ENCODE results near the gene POU2F1.
A peak's percentile ranks its signal among the peaks of the same experiment; 100 is the strongest.

The POU2F1 gene

DNA sequence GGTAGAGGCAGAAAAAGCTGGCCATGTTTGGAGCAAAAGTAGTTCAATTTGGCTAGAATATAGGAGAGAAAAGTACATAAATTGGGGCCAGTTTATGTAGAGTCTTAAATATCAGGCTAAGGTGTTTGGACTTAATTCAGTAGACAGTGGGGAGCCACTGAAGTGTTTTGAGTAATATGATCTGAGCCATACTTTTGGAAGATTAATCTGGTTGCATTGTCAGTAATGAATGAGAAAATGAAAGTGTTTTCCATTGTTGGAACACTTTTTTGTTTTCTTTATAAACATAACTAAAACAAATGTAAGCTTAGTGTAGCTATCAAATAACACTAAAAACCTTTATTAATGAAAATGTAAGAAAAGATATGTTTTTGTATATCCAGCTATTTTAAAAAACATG lies 42.1 kb downstream of the POU2F1 start:
- Mint-ChIP-seq H3K4me3 (no peak overlapping the region), H3K9me3 (no peaks in the 10 kb centered on the region), H3K36me3 (ENCODE audit: low read depth) (no peaks in the 10 kb centered on the region), H3K27me3 (ENCODE audit: low read depth) (no peaks in the 10 kb centered on the region), H3K27ac (no peak overlapping the region), H3K4me1 (peaks cover 10% of the 10 kb centered on the region)
- TF ChIP-seq, protein P1, sequence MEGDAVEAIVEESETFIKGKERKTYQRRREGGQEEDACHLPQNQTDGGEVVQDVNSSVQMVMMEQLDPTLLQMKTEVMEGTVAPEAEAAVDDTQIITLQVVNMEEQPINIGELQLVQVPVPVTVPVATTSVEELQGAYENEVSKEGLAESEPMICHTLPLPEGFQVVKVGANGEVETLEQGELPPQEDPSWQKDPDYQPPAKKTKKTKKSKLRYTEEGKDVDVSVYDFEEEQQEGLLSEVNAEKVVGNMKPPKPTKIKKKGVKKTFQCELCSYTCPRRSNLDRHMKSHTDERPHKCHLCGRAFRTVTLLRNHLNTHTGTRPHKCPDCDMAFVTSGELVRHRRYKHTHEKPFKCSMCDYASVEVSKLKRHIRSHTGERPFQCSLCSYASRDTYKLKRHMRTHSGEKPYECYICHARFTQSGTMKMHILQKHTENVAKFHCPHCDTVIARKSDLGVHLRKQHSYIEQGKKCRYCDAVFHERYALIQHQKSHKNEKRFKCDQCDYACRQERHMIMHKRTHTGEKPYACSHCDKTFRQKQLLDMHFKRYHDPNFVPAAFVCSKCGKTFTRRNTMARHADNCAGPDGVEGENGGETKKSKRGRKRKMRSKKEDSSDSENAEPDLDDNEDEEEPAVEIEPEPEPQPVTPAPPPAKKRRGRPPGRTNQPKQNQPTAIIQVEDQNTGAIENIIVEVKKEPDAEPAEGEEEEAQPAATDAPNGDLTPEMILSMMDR (IDR thresholded peaks at IDR 0.05; ENCODE audit: unreplicated experiment in 3 of 3), result no peak

DNA sequence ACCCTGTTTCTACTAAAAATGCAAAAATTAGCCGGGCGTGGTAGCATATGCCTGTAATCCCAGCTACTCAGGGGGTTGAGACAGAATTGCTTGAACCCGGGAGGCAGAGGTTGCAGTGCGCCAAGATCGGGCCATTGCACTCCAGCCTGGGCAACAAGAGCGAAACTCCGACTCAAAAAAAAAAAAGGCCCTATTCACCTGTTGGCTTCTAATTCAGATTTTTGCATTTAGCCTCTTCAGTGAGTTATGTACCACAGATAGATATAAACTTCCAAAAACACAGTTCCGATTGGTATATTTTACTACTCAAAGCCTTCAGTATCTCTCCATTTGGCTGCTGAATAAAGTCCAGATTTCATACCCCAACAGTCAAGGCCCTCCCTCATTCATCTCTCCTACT lies 42.7 kb downstream of the POU2F1 start:
- TF ChIP-seq, protein P1 (IDR thresholded peaks at IDR 0.05; ENCODE audit: unreplicated experiment in 3 of 3), result no peak
- Mint-ChIP-seq H3K27ac (no peak overlapping the region), H3K4me1 (peaks cover 11% of the 10 kb centered on the region), H3K4me3 (no peak overlapping the region), H3K9me3 (no peaks in the 10 kb centered on the region), H3K36me3 (ENCODE audit: low read depth) (no peaks in the 10 kb centered on the region), H3K27me3 (ENCODE audit: low read depth) (no peaks in the 10 kb centered on the region)

DNA sequence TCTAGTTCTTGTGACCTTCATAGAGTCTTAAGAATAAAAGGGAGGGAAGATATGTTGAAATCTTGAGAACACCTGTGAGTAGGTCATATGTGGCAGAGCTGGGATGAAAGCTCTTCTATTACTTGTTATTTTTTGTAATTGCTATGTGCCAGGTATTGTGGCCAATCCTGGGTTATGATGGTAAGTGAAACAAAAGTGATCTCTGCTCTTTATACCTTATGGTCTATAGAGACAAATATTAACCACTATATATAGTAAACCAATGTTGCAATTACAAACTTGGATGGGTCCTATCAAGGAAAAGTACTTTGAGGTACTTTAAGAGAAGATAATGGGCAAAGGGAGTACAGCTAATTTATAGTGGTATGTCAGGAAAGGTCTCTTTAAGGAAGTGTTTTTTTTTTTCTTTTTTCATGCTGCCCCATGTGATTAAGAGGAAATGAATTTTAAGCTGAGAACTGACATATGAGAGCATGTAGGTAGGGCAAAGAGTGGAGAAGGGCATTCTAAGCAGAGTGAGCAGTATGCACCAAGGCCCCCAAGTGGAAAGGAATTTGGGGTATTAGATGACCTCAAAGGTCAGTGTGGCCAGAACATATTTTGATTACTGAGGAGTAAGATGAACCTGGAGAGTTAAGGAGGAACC lies 43.3 kb downstream of the POU2F1 start:
- Mint-ChIP-seq H3K27me3 (ENCODE audit: low read depth) (no peaks in the 10 kb centered on the region), H3K27ac (no peak overlapping the region), H3K9me3 (no peaks in the 10 kb centered on the region), H3K36me3 (ENCODE audit: low read depth) (no peaks in the 10 kb centered on the region), H3K4me1 (peaks cover 15% of the 10 kb centered on the region), H3K4me3 (no peak overlapping the region)
- TF ChIP-seq, protein P1 (IDR thresholded peaks at IDR 0.05; ENCODE audit: unreplicated experiment in 3 of 3), result no peak

DNA sequence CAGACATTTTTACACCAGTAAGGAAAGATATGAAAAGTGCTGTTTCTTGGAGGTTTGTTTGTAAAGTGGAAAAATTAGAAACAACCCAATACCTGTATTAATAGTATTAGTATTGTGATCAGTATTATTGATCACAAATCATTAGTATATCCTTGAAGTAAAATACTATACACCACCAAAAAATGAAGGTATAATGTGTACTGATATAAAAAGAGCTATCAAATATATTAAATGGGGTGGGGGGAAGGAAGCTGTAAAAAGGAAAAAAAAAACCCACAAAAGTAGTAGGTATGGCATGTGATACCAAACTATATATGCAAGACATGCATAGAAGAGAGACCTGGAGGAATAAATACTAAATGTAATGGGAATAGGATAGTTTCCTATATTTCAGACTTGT lies 46.3 kb downstream of the POU2F1 start:
- TF ChIP-seq, protein P1 (IDR thresholded peaks at IDR 0.05; ENCODE audit: unreplicated experiment in 3 of 3), result no peak
- no peak overlapping the region for H3K4me3 Mint-ChIP-seq
- H3K27ac Mint-ChIP-seq, result no peak overlapping the region
- H3K4me1 Mint-ChIP-seq, result peaks cover 18% of the 10 kb centered on the region
- H3K9me3 Mint-ChIP-seq, result no peaks in the 10 kb centered on the region
- H3K27me3 Mint-ChIP-seq (ENCODE audit: low read depth), result no peaks in the 10 kb centered on the region
- no peaks in the 10 kb centered on the region for H3K36me3 Mint-ChIP-seq (ENCODE audit: low read depth)

DNA sequence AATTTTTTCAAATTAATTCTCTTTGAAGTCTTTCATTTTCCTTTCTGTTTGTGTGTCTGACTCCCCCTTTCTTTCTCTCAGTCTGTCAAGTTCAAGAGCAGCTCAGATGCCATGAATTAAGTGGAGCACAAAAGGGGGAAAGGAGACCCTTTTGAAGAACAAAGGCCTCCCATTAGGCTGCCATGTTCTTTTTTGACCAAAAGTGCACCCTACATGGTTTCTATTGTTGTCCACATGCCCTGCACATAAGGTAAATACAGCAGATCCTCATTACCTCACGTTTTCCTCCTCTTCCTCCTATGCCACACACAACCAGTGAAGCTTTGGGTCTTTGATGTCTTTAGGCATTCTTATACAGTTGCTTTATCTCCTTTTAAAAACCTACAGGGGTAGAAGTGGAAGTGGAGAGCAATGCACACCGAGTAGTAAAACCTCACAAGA lies 47.7 kb downstream of the POU2F1 start:
- Mint-ChIP-seq H3K4me1 (peaks cover 21% of the 10 kb centered on the region), H3K4me3 (no peak overlapping the region)

More for the DNA sequence above, 47.7 kb downstream of the POU2F1 start:
- no peaks in the 10 kb centered on the region for H3K9me3 Mint-ChIP-seq
- TF ChIP-seq, protein P1 (IDR thresholded peaks at IDR 0.05; ENCODE audit: unreplicated experiment in 3 of 3), result no peak
- H3K27ac Mint-ChIP-seq, result peak overlapping the region in 1 of 3 experiments; percentile 24
- no peaks in the 10 kb centered on the region for H3K27me3 Mint-ChIP-seq (ENCODE audit: low read depth)
- no peaks in the 10 kb centered on the region for H3K36me3 Mint-ChIP-seq (ENCODE audit: low read depth)
